HG02981 (cell line): ENCODE results near the gene DEFB119.
"Not testable (repeated sequence)": the region's sequence is repeated elsewhere in the genome, so short reads cannot be mapped to it uniquely, and the experiment has no call there.

ENCODE experiments used
- ATAC-seq: cut with Tn5 transposase; IDR thresholded peaks from one replicate; pipeline ENCODE4 v1.9.1; 2021; ENCODE audit warnings: mild to moderate bottlenecking, moderate library complexity; ENCODE audit not compliant: unreplicated experiment

DEFB119 gene, protein sequence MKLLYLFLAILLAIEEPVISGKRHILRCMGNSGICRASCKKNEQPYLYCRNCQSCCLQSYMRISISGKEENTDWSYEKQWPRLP

DNA sequence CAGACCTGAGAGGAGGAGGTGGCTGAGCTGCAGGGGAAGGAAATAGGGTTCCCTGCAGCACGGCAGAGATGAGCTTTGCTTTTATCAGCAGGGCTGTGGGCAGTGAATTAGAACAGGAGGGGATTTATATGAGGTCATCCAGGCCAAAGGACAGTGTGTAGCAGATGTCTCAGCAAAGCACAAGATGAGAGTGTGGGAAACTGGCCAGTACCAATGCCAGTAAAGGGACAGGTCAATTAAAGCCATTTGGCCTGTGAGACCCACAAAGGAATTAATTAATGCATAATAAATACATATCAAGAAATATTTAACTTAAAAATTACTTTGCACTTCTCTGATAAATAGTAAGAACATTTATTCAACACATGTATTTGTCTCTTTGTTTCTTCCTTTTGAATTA is at the start of gene DEFB119:
TSS of gene DEFB119 (minus strand) at position 101 of the 400 bp plus-strand sequence. CDS start 107 bp downstream, outside the sequence.
- no peak for ATAC-seq

DNA sequence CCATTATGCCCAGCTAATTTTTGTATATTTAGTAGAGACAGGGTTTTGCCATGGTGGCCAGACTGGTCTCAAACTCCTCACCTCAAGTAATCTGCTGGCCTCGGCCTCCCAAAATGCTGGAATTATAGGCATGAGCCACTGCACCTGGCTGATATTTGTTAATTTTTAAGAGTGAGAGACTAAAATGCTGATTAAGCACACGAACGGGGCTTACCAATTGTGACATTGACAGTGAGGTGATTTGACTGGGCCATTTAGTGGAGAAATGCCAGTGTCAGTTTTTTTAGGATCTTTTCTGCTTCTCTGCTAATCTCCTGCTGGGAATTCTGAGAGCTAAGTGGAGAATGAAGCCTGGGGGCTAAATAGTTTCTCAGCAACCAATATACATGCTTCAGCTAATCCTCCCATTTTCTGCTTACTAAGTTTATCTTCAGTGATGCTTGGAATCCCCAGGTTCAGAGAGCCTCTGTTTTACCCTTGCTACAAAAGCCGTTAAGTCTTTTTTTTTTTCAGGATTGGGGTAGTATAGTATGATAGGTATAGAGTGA is 40.3 kb upstream of the DEFB119 start:
- ATAC-seq, result no peak

DNA sequence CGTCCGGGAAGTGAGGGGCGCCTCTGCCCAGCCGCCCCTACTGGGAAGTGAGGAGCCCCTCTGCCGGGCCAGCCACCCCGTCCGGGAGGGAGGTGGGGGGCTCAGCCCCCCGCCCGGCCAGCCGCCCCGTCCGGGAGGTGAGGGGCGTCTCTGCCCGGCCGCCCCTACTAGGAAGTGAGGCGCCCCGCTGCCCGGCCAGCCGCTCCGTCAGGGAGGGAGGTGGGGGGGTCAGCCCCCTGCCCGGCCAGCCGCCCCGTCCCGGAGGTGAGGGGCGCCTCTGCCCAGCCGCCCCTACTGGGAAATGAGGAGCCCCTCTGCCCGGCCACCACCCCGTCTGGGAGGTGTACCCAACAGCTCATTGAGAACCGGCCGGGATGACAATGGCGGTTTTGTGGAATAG is 37.2 kb upstream of the DEFB119 start:
- not testable (repeated sequence) for ATAC-seq

DNA sequence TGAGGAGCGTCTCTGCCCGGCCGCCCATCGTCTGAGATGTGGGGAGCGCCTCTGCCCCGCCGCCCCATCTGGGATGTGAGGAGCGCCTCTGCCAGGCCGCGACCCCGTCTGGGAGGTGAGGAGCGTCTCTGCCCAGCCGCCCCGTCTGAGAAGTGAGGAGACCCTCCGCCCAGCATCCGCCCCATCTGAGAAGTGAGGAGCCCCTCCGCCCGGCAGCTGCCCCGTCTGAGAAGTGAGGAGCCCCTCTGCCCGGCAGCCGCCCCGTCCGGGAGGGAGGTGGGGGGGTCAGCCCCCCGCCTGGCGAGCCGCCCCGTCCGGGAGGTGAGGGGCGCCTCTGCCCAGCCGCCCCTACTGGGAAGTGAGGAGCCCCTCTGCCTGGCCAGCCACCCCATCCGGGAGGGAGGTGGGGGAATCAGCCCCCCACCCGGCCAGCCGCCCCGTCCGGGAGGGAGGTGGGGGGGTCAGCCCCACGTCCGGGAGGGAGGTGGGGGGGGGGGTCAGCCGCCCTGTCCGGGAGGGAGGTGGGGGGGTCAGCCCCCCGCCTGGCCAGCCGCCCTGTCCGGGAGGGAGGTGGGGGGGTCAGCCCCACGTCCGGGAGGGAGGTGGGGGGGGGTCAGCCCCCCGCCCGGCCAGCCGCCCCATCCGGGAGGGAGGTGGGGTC is 36.6 kb upstream of the DEFB119 start:
- ATAC-seq, result not testable (repeated sequence)

DNA sequence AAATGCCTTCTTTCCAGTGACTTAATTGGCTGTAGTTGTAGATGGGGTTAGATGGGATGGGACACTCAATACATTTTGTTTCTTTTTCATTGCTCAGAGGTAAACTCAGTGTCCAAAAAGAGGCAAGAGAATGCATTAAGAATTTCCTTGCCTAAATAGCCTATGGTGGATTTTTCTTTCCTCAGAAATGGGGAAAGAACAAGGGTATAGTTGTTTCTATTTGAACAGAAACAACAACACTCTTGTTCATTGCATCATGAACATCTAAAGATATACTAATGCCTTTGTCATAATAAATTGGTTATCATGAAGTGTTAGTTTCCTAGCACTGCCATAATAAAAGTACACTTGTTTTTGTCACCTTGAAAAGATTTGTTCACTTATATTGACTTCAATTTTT is 35.4 kb upstream of the DEFB119 start:
- ATAC-seq, result no peak

DNA sequence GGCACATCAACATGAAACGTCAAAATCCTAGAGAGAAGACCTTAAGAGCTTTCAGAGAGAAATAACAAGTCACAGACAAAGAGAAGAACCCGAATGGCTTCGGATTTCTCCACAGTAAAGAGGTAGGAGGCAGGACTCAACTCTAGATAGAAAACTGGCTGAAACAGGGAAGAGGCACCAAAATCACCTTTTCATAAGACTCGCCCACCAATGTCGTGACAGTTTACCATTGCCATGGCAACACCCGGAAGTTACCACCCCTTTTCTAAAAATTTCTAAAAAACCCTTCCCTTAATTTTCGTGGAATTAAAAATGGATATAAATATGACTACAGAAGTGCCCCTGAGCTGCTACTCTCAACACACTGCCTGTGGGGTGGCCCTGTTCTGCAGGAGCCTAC is 27.9 kb upstream of the DEFB119 start:
- no peak for ATAC-seq

DNA sequence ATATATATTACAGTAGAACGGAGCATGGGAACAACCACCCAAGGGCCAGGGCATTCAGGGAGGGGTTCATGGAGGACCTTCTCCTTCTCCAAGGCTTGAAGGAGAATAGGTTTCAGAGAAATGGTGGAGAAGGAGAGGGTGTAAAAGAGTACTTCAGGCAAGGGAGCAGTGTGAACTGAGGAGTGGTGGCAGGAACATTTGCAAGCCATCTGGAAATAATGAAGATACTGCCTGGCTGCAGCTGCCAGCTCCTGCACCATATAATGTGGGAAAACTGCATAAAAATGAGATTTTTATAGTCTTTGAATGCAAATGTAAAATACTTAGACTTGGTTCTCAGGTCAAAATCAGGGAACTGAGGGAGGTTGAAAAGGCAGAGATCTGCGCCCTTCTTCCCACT is 25.3 kb upstream of the DEFB119 start:
- no peak for ATAC-seq

DNA sequence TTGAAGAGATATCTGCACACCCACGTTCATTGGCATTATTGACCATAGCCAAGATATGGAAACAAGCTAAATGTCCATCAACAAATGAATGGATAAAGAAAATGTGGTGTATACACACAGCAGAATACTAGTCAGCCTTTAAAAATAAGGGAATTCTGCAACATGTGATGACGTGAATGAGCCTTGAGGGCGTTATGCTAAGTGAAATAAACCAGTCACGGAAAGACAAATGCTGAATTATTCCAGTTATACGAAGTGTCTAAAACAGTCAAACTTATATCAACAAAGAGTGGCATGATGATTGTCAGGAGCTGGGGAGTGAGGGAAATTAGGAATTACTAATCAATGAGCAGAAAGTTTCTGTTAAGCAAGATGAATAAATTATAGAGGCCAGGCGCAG is 24.0 kb upstream of the DEFB119 start:
- ATAC-seq, result no peak

DNA sequence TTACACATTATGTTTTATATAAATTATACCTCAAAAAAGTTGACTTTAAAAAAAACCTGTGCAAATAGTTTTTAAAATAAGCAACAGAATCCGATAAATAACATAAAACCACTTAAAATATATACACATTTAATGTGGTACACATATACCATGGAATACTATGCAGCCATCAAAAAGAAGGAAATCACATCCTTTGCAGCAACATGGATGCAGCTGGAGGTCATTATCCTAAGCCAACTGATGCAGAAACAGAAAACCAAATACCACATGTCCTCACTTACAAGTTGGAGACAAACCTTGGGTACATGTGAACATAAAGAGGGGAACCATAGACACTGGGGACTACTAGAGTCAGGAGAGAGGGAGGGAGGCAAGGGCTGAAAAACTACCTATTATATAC is 19.6 kb upstream of the DEFB119 start:
- ATAC-seq, result no peak

DNA sequence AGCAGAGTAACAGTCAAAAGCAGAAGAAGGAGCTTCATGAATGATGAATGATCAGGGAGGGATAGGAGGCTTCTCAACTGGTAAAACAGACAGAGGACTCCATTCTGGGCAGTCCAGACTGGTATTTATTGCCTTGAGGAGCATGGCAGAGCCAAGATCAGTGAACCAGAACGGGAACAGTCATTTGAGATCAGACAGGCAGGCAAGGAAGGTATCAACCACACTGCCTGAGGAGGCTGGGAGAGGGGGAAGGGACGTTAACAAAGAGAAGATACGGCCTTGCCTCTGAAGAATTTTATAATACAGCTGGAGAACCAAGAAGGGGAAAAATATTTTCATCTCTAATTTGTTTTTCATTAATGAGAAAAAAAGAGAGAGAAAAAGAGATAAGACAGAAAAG is 15.7 kb upstream of the DEFB119 start, which contains the start of gene DEFB121:
TSS of gene DEFB121 (minus strand) at position 101 of the 400 bp plus-strand sequence. CDS start at position 38, 63 bp downstream.
- no peak for ATAC-seq

DNA sequence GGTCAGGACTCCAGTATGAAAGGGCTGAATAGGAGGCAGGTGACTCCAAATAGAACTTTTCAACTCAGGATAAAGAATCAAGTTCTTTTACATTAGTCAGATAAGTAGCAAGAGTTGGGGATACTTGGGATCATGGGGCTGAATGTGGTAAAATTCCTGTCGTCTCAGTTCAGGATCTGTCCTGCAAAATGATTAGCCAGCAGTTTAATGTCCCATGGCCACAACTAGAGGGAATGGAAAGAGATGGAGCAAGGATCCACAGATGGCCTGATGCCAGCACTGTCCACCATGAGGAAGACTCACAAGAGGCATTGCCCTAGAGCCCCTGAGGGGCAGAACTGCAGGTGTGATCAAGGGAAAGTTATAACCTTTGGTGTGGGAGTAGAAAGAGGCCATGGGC is 13.5 kb upstream of the DEFB119 start:
- no peak for ATAC-seq

DNA sequence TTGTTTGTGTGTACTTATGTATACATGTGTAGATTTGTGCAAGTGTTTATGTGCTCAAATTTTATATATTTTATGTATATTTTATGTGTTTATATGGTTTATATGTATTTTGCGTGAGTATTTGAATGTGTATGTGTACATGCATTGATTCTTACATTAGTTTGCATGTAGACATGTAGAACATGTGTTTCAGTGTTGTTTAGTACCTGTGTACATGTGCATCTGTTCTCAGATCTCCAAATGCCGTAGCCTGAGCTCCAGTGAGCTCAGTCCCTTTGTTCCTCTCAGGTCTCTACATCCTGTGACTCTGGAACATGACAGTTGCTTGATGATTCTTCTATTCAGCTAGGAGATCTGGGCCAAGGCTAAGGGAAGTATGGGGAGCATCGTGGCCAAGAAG is 4.5 kb upstream of the DEFB119 start:
- ATAC-seq, result no peak

DNA sequence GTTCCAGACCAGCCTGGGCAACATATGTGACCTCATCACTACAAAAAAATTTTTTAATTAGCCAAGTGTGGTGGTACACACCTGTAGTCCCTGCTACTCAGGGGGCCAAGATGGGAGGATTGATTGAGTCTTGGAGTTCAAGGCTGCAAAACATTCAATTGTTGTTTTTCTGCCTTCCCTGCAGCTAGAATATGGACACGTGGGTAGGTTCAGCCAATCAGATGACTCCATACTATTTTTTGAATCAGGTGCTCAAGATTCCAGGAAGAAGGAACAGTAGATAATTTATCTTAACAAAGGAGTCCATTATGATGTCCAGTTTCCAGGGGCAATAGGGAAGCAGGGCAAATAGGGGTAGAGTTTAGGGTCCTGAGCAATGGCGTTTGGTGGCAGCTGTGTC is 2.4 kb upstream of the DEFB119 start:
- ATAC-seq, result no peak

DNA sequence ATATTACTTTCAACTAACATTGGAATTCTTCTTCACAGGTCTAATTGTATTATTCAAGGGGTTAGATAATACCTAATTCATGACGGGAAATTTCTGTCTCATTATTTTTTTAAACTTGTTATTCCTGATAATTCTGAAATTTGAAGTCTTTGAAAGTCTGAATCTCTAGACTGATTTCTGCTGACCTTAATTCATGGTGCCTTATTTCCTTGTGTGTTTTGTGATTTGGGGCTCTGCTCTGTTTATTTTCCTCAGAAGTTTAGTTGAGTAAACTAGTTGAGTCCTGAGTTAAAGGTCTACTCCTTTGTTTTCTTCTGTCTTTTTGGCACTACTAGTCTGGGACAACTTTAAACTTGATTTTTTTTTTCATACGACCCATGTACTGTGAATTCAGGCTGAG is 16.0 kb downstream of the DEFB119 start:
- ATAC-seq, result no peak

DNA sequence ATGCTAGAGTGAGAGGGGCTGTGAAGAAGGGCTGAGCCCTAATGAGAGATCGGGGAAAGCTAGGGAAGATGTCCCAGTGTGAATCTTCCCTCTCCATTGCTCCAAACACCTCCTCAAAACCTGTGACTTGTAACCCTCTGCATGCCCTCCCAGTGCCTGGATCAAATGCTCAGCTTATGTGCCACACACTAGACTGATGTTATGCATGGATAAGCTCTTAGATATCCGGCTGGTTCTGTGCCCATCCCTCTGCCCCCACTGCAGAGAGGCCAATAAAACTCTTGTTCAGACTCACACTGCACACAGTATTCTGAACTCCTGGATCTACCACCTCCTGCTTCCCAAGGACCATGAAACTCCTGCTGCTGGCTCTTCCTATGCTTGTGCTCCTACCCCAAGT is 22.1 kb downstream of the DEFB119 start, which contains the start of gene DEFB118:
TSS of gene DEFB118 (plus strand) at position 301 of the 400 bp plus-strand sequence. CDS start at position 351, 50 bp downstream.
- no peak for ATAC-seq

DNA sequence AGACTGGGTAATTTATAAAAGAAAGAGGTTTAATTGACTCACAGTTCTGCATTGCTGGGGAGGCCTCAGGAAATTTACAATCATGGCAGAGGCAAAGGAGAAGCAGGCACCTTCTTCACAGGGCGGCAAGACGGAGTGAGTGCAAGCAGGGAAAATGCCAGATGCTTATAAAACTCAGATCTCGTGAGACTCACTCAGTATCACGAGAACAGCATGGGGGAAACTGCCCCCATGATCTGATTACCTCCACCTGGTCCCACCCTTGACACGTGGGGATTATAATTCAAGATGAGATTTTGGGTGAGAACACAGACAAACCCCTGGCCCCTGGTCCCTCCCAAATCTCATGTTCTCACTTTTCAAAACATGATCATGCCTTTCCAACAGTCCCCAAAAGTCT is 26.1 kb downstream of the DEFB119 start:
- not testable (repeated sequence) for ATAC-seq

DNA sequence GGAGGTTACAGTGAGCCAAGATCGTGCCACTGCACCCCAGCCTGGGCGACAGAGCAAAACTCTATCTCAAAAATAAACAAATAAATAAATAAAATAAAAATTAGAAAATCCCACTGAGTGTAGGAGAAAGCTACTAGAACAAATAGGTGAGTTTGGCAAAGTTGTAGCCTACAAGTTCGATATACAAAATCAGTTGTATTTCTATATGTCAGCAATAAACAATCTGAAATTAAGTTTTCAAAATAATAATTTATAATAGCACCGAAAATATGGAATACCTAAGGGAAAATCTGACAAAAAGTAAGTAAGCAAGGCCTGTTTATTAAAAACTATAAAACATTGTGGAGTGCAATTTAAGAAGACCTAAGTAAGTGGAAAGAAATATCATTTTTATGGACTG is 27.1 kb downstream of the DEFB119 start:
- ATAC-seq, result no peak

DNA sequence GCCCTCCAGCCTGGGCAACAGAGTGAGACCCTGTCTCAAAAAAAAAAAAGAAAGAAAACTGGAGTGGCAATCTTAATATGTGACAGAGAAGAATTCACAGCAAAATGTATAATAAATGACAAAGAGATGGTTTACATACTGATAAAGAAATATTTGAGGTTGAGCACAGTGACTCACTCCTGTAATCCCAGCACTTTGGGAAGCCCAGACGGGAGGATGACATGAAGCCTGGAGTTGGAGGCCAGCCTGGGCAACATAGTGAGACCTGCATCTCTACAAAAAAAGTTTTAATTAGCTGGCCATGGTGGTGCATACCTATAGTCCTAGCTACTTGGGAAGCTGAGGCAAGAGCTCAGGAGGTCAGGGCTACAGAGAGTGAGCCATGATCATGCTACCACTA is 34.4 kb downstream of the DEFB119 start:
- no peak for ATAC-seq

DNA sequence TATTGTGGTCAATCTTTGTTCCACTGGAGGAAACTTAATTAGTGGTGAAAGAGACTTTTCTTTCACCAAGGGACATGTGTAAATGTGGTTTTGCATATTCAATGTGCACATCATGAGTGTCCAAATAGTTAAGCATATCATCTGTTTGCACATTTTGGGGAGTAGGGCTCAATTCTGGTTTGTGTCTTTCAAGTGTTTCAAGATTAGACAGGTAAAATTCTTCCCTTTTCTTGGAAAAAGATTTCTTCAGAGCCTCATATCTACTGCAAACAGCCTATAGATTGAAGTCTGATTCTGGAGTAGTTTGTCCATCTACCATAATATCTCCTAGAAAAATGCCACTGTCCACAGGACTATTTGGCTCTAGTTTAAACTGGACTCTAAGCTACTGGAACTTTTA is 48.9 kb downstream of the DEFB119 start:
- ATAC-seq, result no peak

DNA sequence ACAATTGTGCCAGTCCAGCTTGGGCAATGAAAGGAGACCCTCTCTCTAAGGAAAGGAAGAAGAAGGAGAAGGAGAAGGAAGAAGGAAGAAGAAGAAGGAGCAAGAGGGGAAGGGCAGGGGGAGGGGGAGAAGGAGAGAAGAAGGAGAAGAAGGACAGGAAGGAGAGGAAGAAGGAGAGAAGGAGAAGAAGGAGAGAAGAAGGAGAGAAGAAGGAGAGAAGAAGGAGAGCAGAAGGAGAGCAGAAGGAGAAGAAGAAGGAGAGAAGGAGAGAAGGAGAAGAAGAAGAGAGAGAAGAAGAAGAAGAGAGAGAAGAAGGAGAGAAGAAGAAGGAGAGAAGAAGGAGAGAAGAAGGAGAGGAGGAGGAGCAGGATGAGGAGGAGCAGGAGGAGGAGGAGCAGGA is 59.5 kb downstream of the DEFB119 start:
- no peak for ATAC-seq
